ENCODE results near the gene NAV2. TPM values are rescaled to one million over a fixed set of nuclear protein-coding genes. Genes with fewer than 3 reads are reported as not detected.

The NAV2 gene
- total RNA-seq, 1 donor: 0.42 TPM

DNA sequence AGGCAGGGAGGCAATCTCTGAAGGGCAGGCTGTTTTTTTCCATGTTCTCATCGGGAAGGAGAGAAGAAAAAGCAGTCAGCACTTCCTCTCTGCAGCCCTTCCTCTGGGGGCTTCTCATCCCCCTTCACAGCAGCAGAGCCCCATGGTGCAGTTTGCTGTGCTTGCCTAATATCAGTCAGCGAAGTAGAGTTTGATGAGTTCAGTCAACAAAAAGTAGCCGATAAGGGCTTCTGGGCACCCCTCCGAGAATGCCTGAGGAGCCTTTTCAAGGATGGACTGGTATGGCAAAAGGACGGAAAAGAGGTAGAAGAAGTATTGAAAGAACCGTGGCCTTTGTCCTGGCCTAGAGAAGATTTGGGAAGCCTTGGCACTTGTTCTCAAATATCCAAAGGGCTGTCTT is 55.6 kb downstream of the NAV2 start:
- no peaks in the 10 kb centered on the region for H3K4me1 ChIP-seq (ENCODE audit: insufficient read depth, low read length)
- H3K4me3 ChIP-seq (ENCODE audit: low read length): no peak overlapping the region
- H3K9me3 ChIP-seq (ENCODE audit: low read depth, low read length): no peaks in the 10 kb centered on the region
- no peaks in the 10 kb centered on the region for H3K27me3 ChIP-seq (ENCODE audit: insufficient read depth, low read length)

DNA sequence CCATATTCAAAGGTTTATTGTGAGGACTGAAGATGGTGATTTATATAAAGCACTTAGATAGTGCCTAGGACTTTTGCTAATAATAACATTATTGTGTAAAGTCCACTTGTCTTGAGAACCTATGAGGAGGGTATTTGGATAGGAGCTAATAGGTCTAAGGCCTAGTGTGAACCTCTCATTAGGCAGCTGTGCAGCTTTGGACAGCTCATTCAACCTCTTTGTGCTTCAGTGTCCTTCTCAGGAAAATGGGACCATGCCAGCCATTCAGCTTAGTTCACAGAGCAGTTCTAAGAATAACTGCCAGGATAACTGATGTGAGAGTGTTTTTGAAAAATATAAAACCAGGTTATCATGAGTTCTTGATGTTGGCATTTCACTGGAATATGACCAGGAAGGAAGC is 56.2 kb downstream of the NAV2 start:
- H3K27me3 ChIP-seq (ENCODE audit: insufficient read depth, low read length): peaks cover under 1% of the 10 kb centered on the region
- no peaks in the 10 kb centered on the region for H3K9me3 ChIP-seq (ENCODE audit: low read depth, low read length)
- H3K4me3 ChIP-seq (ENCODE audit: low read length): no peak overlapping the region
- H3K4me1 ChIP-seq (ENCODE audit: insufficient read depth, low read length): no peaks in the 10 kb centered on the region

GRCh38 chr11:19769820-19770219 is 57.2 kb downstream of the NAV2 start:
- Histone ChIP-seq H3K9me3 (ENCODE audit: low read depth, low read length) (no peaks in the 10 kb centered on the region), H3K4me1 (ENCODE audit: insufficient read depth, low read length) (no peaks in the 10 kb centered on the region), H3K27me3 (ENCODE audit: insufficient read depth, low read length) (peaks cover 7% of the 10 kb centered on the region), H3K4me3 (ENCODE audit: low read length) (no peak overlapping the region)

- no peaks in the 10 kb centered on the region for H3K4me1 ChIP-seq (ENCODE audit: insufficient read depth, low read length)
Measured at GRCh38 chr11:19770277-19770676, 57.6 kb downstream of the NAV2 start.

GRCh38 chr11:19771463-19771862 is 58.8 kb downstream of the NAV2 start:
- no peak overlapping the region for H3K4me3 ChIP-seq (ENCODE audit: low read length)
- H3K9me3 ChIP-seq (ENCODE audit: low read depth, low read length): no peaks in the 10 kb centered on the region
- no peaks in the 10 kb centered on the region for H3K4me1 ChIP-seq (ENCODE audit: insufficient read depth, low read length)
- H3K27me3 ChIP-seq (ENCODE audit: insufficient read depth, low read length): peaks cover 21% of the 10 kb centered on the region

More at GRCh38 chr11:19770277-19770676, 57.6 kb downstream of the NAV2 start:
- Histone ChIP-seq H3K9me3 (ENCODE audit: low read depth, low read length) (no peaks in the 10 kb centered on the region), H3K27me3 (ENCODE audit: insufficient read depth, low read length) (peaks cover 10% of the 10 kb centered on the region), H3K4me3 (ENCODE audit: low read length) (no peak overlapping the region)

DNA sequence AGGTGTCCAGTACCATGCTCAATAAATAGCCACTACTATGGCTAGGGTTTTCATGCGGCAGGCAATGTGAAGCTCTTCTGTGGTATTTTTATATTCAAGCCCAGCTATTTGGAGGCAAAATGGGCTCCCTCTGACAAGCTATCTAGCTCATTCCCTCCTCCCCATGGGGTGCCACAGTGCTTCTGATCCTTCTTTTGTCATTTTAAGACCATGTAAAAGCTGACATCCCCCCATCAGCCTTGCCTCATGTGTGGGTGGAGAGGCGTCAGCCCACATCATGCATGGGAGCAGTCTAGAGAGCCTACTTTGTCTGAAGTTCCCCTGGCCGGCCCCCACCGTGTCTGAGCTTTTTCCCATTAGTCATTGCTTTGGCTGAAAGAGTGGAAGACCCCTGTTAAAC is 59.8 kb downstream of the NAV2 start:
- Histone ChIP-seq H3K9me3 (ENCODE audit: low read depth, low read length) (no peaks in the 10 kb centered on the region), H3K4me1 (ENCODE audit: insufficient read depth, low read length) (no peaks in the 10 kb centered on the region), H3K4me3 (ENCODE audit: low read length) (no peak overlapping the region)

DNA sequence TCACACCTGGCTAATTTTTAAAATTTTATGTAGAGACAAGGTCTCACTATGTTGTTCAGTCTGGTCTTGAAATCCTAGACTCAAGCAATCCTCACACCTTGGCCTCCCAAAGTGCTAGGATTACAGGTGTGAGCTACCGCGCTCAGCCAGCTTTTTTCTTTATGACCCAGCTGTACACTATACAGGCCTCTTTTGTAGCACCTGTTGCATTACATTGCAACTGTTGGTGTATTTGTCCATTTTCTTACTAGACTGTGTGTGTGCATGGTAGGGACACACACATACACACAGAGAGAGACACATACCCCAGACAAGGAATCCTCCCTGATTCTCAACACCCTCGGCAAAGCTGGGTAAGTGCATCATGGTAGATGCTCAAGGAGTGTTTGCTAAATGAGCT is 61.7 kb downstream of the NAV2 start:
- no peaks in the 10 kb centered on the region for H3K9me3 ChIP-seq (ENCODE audit: low read depth, low read length)
- H3K27me3 ChIP-seq (ENCODE audit: insufficient read depth, low read length): peaks cover 40% of the 10 kb centered on the region
- no peaks in the 10 kb centered on the region for H3K4me1 ChIP-seq (ENCODE audit: insufficient read depth, low read length)
- H3K4me3 ChIP-seq (ENCODE audit: low read length): no peak overlapping the region

More for the DNA sequence above, 59.8 kb downstream of the NAV2 start:
- H3K27me3 ChIP-seq (ENCODE audit: insufficient read depth, low read length): peaks cover 22% of the 10 kb centered on the region

- H3K9me3 ChIP-seq (ENCODE audit: low read depth, low read length): no peaks in the 10 kb centered on the region
- no peaks in the 10 kb centered on the region for H3K4me1 ChIP-seq (ENCODE audit: insufficient read depth, low read length)
- H3K4me3 ChIP-seq (ENCODE audit: low read length): no peak overlapping the region
- peaks cover 43% of the 10 kb centered on the region for H3K27me3 ChIP-seq (ENCODE audit: insufficient read depth, low read length)
Measured at GRCh38 chr11:19774817-19775580, 62.4 kb downstream of the NAV2 start.

DNA sequence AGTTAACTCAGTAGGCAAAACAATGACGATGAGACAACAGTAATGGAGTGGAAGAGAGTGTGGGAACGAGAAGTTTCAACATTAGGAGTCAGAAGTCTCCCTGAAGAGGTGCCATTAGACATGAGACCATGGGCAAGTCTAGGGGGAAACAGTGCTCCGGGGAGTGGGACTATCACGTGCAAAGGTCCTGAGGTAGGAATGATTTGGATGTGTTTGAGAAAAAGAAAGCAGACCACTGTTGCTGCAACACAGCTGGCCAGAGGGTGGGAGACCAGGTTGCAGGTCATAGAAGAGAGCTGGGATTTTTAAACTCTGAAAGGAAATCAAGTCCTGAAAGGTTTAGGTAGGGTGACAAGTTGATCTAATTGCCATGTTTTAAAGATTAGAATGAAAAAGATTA is 63.0 kb downstream of the NAV2 start:
- no peaks in the 10 kb centered on the region for H3K4me1 ChIP-seq (ENCODE audit: insufficient read depth, low read length)
- no peak overlapping the region for H3K4me3 ChIP-seq (ENCODE audit: low read length)
- H3K9me3 ChIP-seq (ENCODE audit: low read depth, low read length): no peaks in the 10 kb centered on the region
- H3K27me3 ChIP-seq (ENCODE audit: insufficient read depth, low read length): peaks cover 43% of the 10 kb centered on the region

DNA sequence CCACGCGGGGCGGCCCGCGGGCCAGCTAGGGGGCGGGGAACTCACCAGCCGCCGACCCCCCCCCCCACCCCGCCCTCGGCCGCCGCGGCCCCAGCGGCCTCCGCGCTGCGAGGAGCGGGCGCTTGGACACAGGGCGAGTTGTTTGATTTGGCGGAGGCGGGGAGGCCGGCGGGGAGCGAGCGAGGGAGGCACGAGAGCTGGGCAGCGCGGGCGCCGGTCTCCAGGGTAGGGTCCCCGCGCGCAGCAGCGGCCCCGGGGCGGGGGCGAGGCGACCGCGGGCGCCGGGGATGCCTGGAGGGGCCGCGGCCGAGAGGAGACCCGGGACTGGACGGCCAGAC is 64.4 kb downstream of the NAV2 start:
- Histone ChIP-seq H3K4me1 (ENCODE audit: insufficient read depth, low read length) (no peaks in the 10 kb centered on the region), H3K9me3 (ENCODE audit: low read depth, low read length) (no peaks in the 10 kb centered on the region), H3K4me3 (ENCODE audit: low read length) (no peak overlapping the region), H3K27me3 (ENCODE audit: insufficient read depth, low read length) (peaks cover 43% of the 10 kb centered on the region)

DNA sequence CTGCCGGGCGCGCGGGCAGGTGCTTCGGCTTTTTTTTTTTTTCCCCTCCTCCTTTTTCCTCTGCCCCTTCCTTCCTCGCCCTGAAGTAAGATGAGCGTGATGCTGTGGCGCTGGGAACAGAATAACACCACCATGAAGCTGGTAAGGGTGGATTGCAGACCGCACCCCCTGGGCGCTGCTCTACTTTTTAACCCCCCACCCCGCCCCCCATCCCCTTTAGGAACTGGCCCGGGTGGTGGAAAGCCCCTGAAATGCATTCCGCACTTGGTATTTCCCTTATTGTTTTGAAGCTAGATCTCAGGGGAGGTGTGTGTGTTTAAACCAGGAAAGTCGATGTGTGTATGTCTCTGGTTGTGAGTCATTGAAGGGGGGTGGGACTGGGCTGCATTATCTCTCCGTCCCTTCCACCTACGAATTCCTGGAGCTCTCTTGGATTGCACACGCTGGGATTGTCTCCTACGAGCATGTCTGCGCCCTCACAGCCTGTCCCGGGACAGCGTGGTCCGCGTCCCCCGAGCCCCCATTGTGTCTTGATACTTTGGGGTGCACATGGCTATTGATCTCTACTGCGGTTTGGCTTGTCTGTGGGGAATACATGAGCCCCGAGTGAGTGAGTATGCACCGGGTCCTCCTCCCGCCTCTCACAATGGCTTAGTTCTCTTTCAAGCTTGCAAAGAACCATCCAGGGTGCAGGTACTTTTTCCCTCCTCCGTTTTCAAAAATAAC is 64.9 kb downstream of the NAV2 start:
- no peaks in the 10 kb centered on the region for H3K9me3 ChIP-seq (ENCODE audit: low read depth, low read length)
- H3K4me1 ChIP-seq (ENCODE audit: insufficient read depth, low read length): no peaks in the 10 kb centered on the region
- peak overlapping the region; percentile 8 for H3K4me3 ChIP-seq (ENCODE audit: low read length)
- H3K27me3 ChIP-seq (ENCODE audit: insufficient read depth, low read length): peaks cover 43% of the 10 kb centered on the region

DNA sequence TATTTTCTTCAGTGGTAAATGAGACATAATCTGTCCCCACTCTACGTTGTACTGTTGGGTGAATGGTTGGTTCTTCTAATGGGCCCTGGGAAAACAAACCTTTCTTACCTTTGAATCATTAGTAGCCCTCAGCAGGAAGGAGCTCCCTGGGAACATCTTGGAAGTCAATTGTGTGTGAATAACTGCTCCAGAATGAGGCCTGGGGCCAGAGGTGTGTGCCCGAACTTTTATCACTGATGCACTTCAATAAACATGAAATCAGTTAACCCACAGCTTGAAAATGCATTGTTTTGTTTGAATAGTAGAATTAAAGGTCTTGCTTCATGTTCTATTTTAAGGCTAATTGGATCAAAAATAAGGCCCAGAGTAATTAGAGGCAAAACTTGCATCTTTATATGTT is 67.1 kb downstream of the NAV2 start:
- no peak overlapping the region for H3K4me3 ChIP-seq (ENCODE audit: low read length)
- H3K4me1 ChIP-seq (ENCODE audit: insufficient read depth, low read length): no peaks in the 10 kb centered on the region
- peaks cover 36% of the 10 kb centered on the region for H3K27me3 ChIP-seq (ENCODE audit: insufficient read depth, low read length)
- H3K9me3 ChIP-seq (ENCODE audit: low read depth, low read length): no peaks in the 10 kb centered on the region

GRCh38 chr11:19781351-19781750 is 68.7 kb downstream of the NAV2 start:
- Histone ChIP-seq H3K4me1 (ENCODE audit: insufficient read depth, low read length) (no peaks in the 10 kb centered on the region), H3K4me3 (ENCODE audit: low read length) (no peak overlapping the region), H3K9me3 (ENCODE audit: low read depth, low read length) (no peaks in the 10 kb centered on the region), H3K27me3 (ENCODE audit: insufficient read depth, low read length) (peaks cover 22% of the 10 kb centered on the region)

DNA sequence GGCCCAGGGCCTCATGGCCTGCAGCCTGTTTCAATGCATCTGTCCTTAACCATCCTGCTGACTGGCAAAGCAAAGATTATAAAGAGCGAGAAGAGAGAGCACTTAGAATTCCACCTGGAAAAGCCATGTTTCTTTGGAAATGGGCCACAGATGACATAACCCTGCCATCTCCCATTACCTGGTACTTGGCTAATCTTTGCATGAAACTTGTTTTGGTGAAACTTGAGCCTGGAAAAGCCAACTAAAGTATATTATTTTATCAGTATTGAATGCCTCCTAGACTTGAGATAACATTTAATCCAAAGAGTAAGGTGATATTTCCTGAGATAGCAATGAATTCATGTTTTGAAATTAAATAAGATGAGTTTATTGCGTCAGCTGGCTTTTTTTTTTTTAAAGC is 72.6 kb downstream of the NAV2 start:
- Histone ChIP-seq H3K4me3 (ENCODE audit: low read length) (no peak overlapping the region), H3K9me3 (ENCODE audit: low read depth, low read length) (no peaks in the 10 kb centered on the region), H3K4me1 (ENCODE audit: insufficient read depth, low read length) (no peaks in the 10 kb centered on the region), H3K27me3 (ENCODE audit: insufficient read depth, low read length) (no peaks in the 10 kb centered on the region)

- H3K4me3 ChIP-seq (ENCODE audit: low read length): no peak overlapping the region
- H3K9me3 ChIP-seq (ENCODE audit: low read depth, low read length): no peaks in the 10 kb centered on the region
- no peaks in the 10 kb centered on the region for H3K27me3 ChIP-seq (ENCODE audit: insufficient read depth, low read length)
- no peaks in the 10 kb centered on the region for H3K4me1 ChIP-seq (ENCODE audit: insufficient read depth, low read length)
Measured at GRCh38 chr11:19786644-19787043, 74.0 kb downstream of the NAV2 start.

- H3K4me1 ChIP-seq (ENCODE audit: insufficient read depth, low read length): no peaks in the 10 kb centered on the region
- no peak overlapping the region for H3K4me3 ChIP-seq (ENCODE audit: low read length)
- H3K9me3 ChIP-seq (ENCODE audit: low read depth, low read length): no peaks in the 10 kb centered on the region
- H3K27me3 ChIP-seq (ENCODE audit: insufficient read depth, low read length): no peaks in the 10 kb centered on the region
Measured at GRCh38 chr11:19788435-19788834, 75.8 kb downstream of the NAV2 start.

Data from mononuclear cell (primary cell).